ENCODE results near the gene LRP10.

LRP10 gene

GRCh38 chr14:22923746-22924145 lies 52.2 kb downstream of the LRP10 start:
- no peak for FAIRE-seq

GRCh38 chr14:22925513-22925912 lies 54.0 kb downstream of the LRP10 start:
- FAIRE-seq: no peak

- no peak for FAIRE-seq
These were observed 54.8 kb downstream of the LRP10 start for GRCh38 chr14:22926316-22926715.

GRCh38 chr14:22928237-22929103 lies 56.9 kb downstream of the LRP10 start:
- no peak for FAIRE-seq

GRCh38 chr14:22929104-22929960 lies 57.8 kb downstream of the LRP10 start, which contains the start of gene PRMT5:
Gene PRMT5 (minus strand): TSS chr14:22929376. CDS start chr14:22929361, 15 bp downstream.
- FAIRE-seq: peak; percentile 68

GRCh38 chr14:22929961-22930364 lies 58.4 kb downstream of the LRP10 start:
- no peak for FAIRE-seq
